ENCODE data around the gene R3HDM4. TPM values are rescaled to one million over a fixed set of nuclear protein-coding genes. Genes with fewer than 3 reads are reported as not detected.

The R3HDM4 gene
- total and polyA plus RNA-seq, 10 of the 15 experiments (the other 5 are each of a cell fraction or from before 2014, with no cell fraction given), result 1.3 to 65.8 (median 27.7) TPM

GRCh38 chr19:889662-890295 lies 23.2 kb downstream of the R3HDM4 start (continued):
- TF ChIP-seq SUPT20H (IDR thresholded peaks at IDR 0.05; ENCODE audit: borderline replicate concordance, control insufficient read depth, low read depth, low read length) (no peak), TCF12 (IDR thresholded peaks at IDR 0.05; ENCODE audit: low read depth, low read length) (no peak), HDAC6 (IDR thresholded peaks at IDR 0.05; ENCODE audit: unreplicated experiment) (no peak), IRF5 (IDR thresholded peaks at IDR 0.05; ENCODE audit: borderline replicate concordance) (no peak), NR2C2 (IDR thresholded peaks at IDR 0.05; ENCODE audit: borderline replicate concordance, control insufficient read depth, insufficient read length, low read depth) (no peak), ZSCAN29 (IDR thresholded peaks at IDR 0.05) (no peak), PKNOX1 (IDR thresholded peaks at IDR 0.05) (no peak), ZNF274 (IDR thresholded peaks at IDR 0.05; ENCODE audit: insufficient read depth, insufficient read length) (no peak), IKZF2 (IDR thresholded peaks at IDR 0.05) (no peak), RELA (IDR thresholded peaks at IDR 0.05; ENCODE audit: borderline replicate concordance, partially characterized antibody) (no peak)

Data from GM12878 (cell line).